HEK293T (cell line): ENCODE data around the gene SHISAL1.

Source experiments
- ARNT ChIP-seq: fragments of 450-650 bp; IDR thresholded peaks from 2 replicates; pipeline ENCODE4 v1.6.1; 2017; ENCODE audit warnings: mild to moderate bottlenecking
- CTBP1 ChIP-seq: fragments of 450-650 bp; IDR thresholded peaks from 2 replicates; pipeline ENCODE4 v1.6.1; 2016; ENCODE audit warnings: borderline replicate concordance
- FOXA1 ChIP-seq: fragments of 450-650 bp; IDR thresholded peaks from 2 replicates; pipeline ENCODE4 v1.6.1; 2016; ENCODE audit warnings: mild to moderate bottlenecking
- FOXK2 ChIP-seq: fragments of 450-650 bp; IDR thresholded peaks from 2 replicates; pipeline ENCODE4 v1.6.1; 2016; ENCODE audit warnings: mild to moderate bottlenecking
- FOXM1 ChIP-seq: fragments of 450-650 bp; IDR thresholded peaks from 2 replicates; pipeline ENCODE4 v1.6.1; 2017; ENCODE audit warnings: mild to moderate bottlenecking, borderline replicate concordance
- HDGF ChIP-seq: fragments of 450-650 bp; IDR thresholded peaks from 2 replicates; pipeline ENCODE4 v1.6.1; 2017; ENCODE audit warnings: antibody characterized with exemption, borderline replicate concordance
- LEF1 ChIP-seq: fragments of 450-650 bp; IDR thresholded peaks from 2 replicates; pipeline ENCODE4 v1.6.1; 2017; ENCODE audit warnings: mild to moderate bottlenecking, borderline replicate concordance
- NFRKB ChIP-seq: fragments of 450-650 bp; IDR thresholded peaks from 2 replicates; pipeline ENCODE4 v1.6.1; 2016; ENCODE audit warnings: mild to moderate bottlenecking, moderate library complexity
- PKNOX1 ChIP-seq: fragments of 450-650 bp; IDR thresholded peaks from 2 replicates; pipeline ENCODE4 v1.6.1; 2016
- SP1 ChIP-seq: fragments of 450-650 bp; IDR thresholded peaks from 2 replicates; pipeline ENCODE4 v1.6.1; 2017
- SUZ12 ChIP-seq: fragments of 450-650 bp; IDR thresholded peaks from 2 replicates; pipeline ENCODE4 v1.6.1; 2016; ENCODE audit warnings: mild to moderate bottlenecking
- TARDBP ChIP-seq: fragments of 450-650 bp; IDR thresholded peaks from 2 replicates; pipeline ENCODE4 v1.6.1; 2016
- ZNF384 ChIP-seq: fragments of 450-650 bp; IDR thresholded peaks from 2 replicates; pipeline ENCODE4 v1.6.1; 2016

- TF ChIP-seq FOXM1 (no peak), FOXA1 (no peak), SP1 (no peak), TARDBP (no peak), LEF1 (no peak), HDGF (no peak), NFRKB (no peak), SUZ12 (no peak), ZNF384 (no peak), ARNT (no peak), CTBP1 (no peak), PKNOX1 (no peak), FOXK2 (no peak)
Observed at GRCh38 chr22:44314425-44315067, 1.8 kb upstream of the SHISAL1 start.
